Fibroblast of lung (primary cell): ENCODE measurements around the gene YWHAQ. TPM values are rescaled to one million over a fixed set of nuclear protein-coding genes. Genes with fewer than 3 reads are reported as not detected.
A peak's percentile ranks its signal among the peaks of the same experiment; 100 is the strongest.
"Not testable (repeated sequence)": the region's sequence is repeated elsewhere in the genome, so short reads cannot be mapped to it uniquely, and the experiment has no call there.

Source experiments
- DNase-seq, 2 donors: peaks; one replicate each; pipeline versions ENCODE4 v3.0.0 to v3.0.0-alpha.2; 2010; ENCODE audit warnings: low read depth in 2 of 2
- H2AFZ ChIP-seq: 2 replicates; pipeline ENCODE4 v1.5.1; 2012; ENCODE audit warnings: low read length, control low read depth, inconsistent platforms
- H3K27ac ChIP-seq: 2 replicates; pipeline ENCODE4 v1.5.1; 2011; ENCODE audit warnings: low read length, control low read depth; ENCODE audit not compliant: insufficient read depth
- H3K27me3 ChIP-seq: 2 replicates; pipeline ENCODE4 v1.5.1; 2011; ENCODE audit warnings: mild to moderate bottlenecking, low read length; ENCODE audit not compliant: control insufficient read depth, insufficient read depth
- H3K36me3 ChIP-seq: 2 replicates; pipeline ENCODE4 v1.5.1; 2011; ENCODE audit warnings: low read length; ENCODE audit not compliant: control insufficient read depth, insufficient read depth
- H3K4me1 ChIP-seq: 2 replicates; pipeline ENCODE4 v1.5.1; 2011; ENCODE audit warnings: low read length; ENCODE audit not compliant: control insufficient read depth, insufficient read depth; ENCODE audit errors: extremely low read depth
- H3K4me2 ChIP-seq: 2 replicates; pipeline ENCODE4 v1.5.1; 2011; ENCODE audit warnings: low read length, control low read depth; ENCODE audit not compliant: insufficient read depth; ENCODE audit errors: extremely low read depth
- H3K4me3 ChIP-seq, 4 experiments: fragments of 200-600 bp in 1 of 4; sonication (generic) in 1 of 4; replicated peaks in 1 of 4; 2 replicates each; pipeline ENCODE4 v1.5.1; 2011 to 2016; ENCODE audit warnings: low read length in 4 of 4, low read depth in 3 of 4, mild to moderate bottlenecking in 3 of 4, control low read depth in 2 of 4, inconsistent platforms in 1 of 4, mixed read lengths in 1 of 4; ENCODE audit not compliant: insufficient read depth in 1 of 4; ENCODE audit errors: control extremely low read depth in 1 of 4
- H3K79me2 ChIP-seq: 2 replicates; pipeline ENCODE4 v1.5.1; 2012; ENCODE audit warnings: mild to moderate bottlenecking, low read length, inconsistent platforms; ENCODE audit not compliant: control insufficient read depth, insufficient read depth
- H3K9ac ChIP-seq: 2 replicates; pipeline ENCODE4 v1.5.1; 2011; ENCODE audit warnings: mild to moderate bottlenecking, low read length, control low read depth; ENCODE audit not compliant: insufficient read depth
- H3K9me3 ChIP-seq: 2 replicates; pipeline ENCODE4 v1.5.1; 2012; ENCODE audit warnings: low read depth, low read length; ENCODE audit not compliant: control insufficient read depth, insufficient read depth
- H4K20me1 ChIP-seq: 2 replicates; pipeline ENCODE4 v1.5.1; 2011; ENCODE audit warnings: low read length; ENCODE audit not compliant: control insufficient read depth, insufficient read depth; ENCODE audit errors: extremely low read depth
- CTCF ChIP-seq, 2 donors: IDR thresholded peaks in 1 of 2; conservative IDR thresholded peaks in 1 of 2; 1 replicate in 1 of 2; 2 replicates in 1 of 2; pipeline ENCODE4 v1.5.1; 2011 to 2012; ENCODE audit warnings: low read length in 2 of 2, control low read depth in 1 of 2, inconsistent platforms in 1 of 2, low read depth in 1 of 2, mild to moderate bottlenecking in 1 of 2
- EZH2 ChIP-seq: IDR thresholded peaks from 2 replicates; pipeline ENCODE4 v1.5.1; 2012; ENCODE audit warnings: low read length, control low read depth, mild to moderate bottlenecking; ENCODE audit errors: missing control alignments
- polyA plus RNA-seq, 2 donors: library from polyadenylated mRNA; depleted of rRNA in 1 of 2; stranded (reverse) in 1 of 2; unstranded in 1 of 2; fragments of >200 nt; gene quantifications; 2 replicates each; pipeline ENCODE4 v1.2.1, GENCODE V29; 2011 to 2012; ENCODE audit warnings: missing spikeins in 1 of 2
- total RNA-seq: library from RNA; depleted of rRNA; stranded (reverse); fragments of >200 nt; gene quantifications from 2 replicates; pipeline ENCODE4 v1.2.1, GENCODE V29; 2014

Gene YWHAQ
- total and polyA plus RNA-seq, 2 donors (not counting 1 experiment from before 2014, with no cell fraction given) = 323 to 510 TPM

- no peaks in the 10 kb centered on the region for H4K20me1 ChIP-seq
- peaks cover 19% of the 10 kb centered on the region for H3K4me1 ChIP-seq
- peak overlapping the region; percentile 97 for H3K9ac ChIP-seq
- H3K9me3 ChIP-seq = no peaks in the 10 kb centered on the region
- H3K79me2 ChIP-seq = peaks cover 59% of the 10 kb centered on the region
- H2AFZ ChIP-seq = no peak overlapping the region
- TF ChIP-seq CTCF (conservative IDR thresholded peaks at IDR 0.05 in 1 of 2, IDR thresholded peaks at IDR 0.05 in 1 of 2; ENCODE audit: low read depth in 1 of 2, low read length in 2 of 2) (no peak), EZH2 (no peak)
- peak overlapping the region; percentile 86 for H3K4me2 ChIP-seq
- H3K27me3 ChIP-seq = no peaks in the 10 kb centered on the region
- peaks cover 3% of the 10 kb centered on the region for H3K36me3 ChIP-seq
- H3K27ac ChIP-seq = peak overlapping the region; percentile 95
- peak; percentile 58 to 62 for DNase-seq
- peak overlapping the region; percentile 77 to 97 (median 96) for H3K4me3 ChIP-seq
Observed at GRCh38 chr2:9629222-9630116, 1.3 kb downstream of the YWHAQ start.

- H3K4me3 ChIP-seq = peak overlapping the region; percentile 77 to 97 (median 96)
- H3K9me3 ChIP-seq = no peaks in the 10 kb centered on the region
- no peak overlapping the region for H2AFZ ChIP-seq
- DNase-seq = peak; percentile 48 to 65
- peaks cover 17% of the 10 kb centered on the region for H3K4me1 ChIP-seq
- H3K36me3 ChIP-seq = peaks cover 3% of the 10 kb centered on the region
- H3K4me2 ChIP-seq = peak overlapping the region; percentile 86
- peaks cover 80% of the 10 kb centered on the region for H3K79me2 ChIP-seq
- TF ChIP-seq CTCF (conservative IDR thresholded peaks at IDR 0.05 in 1 of 2, IDR thresholded peaks at IDR 0.05 in 1 of 2; ENCODE audit: low read depth in 1 of 2, low read length in 2 of 2) (no peak), EZH2 (no peak)
- peak overlapping the region; percentile 39 for H3K27ac ChIP-seq
- no peaks in the 10 kb centered on the region for H3K27me3 ChIP-seq
- H3K9ac ChIP-seq = no peak overlapping the region
- H4K20me1 ChIP-seq = no peaks in the 10 kb centered on the region
Observed at GRCh38 chr2:9627310-9627709, 3.5 kb downstream of the YWHAQ start.

- Histone ChIP-seq H3K4me2 (no peak overlapping the region), H3K36me3 (no peaks in the 10 kb centered on the region), H3K27ac (no peak overlapping the region), H4K20me1 (peaks cover 11% of the 10 kb centered on the region), H3K9ac (no peak overlapping the region), H3K27me3 (no peaks in the 10 kb centered on the region), H3K9me3 (no peaks in the 10 kb centered on the region), H3K79me2 (peaks cover 99% of the 10 kb centered on the region), H3K4me1 (peaks cover 10% of the 10 kb centered on the region), H2AFZ (no peak overlapping the region), H3K4me3 (no peak overlapping the region)
- no peak for DNase-seq
- TF ChIP-seq CTCF (conservative IDR thresholded peaks at IDR 0.05 in 1 of 2, IDR thresholded peaks at IDR 0.05 in 1 of 2; ENCODE audit: low read depth in 1 of 2, low read length in 2 of 2) = no peak
- no peak for TF ChIP-seq EZH2
Observed at GRCh38 chr2:9623151-9623550, 7.6 kb downstream of the YWHAQ start.

GRCh38 chr2:9621655-9622054 is 9.1 kb downstream of the YWHAQ start:
- not testable (repeated sequence) for H3K36me3 ChIP-seq
- peaks cover 98% of the 10 kb centered on the region for H3K79me2 ChIP-seq

More at GRCh38 chr2:9621655-9622054, 9.1 kb downstream of the YWHAQ start:
- not testable (repeated sequence) for H2AFZ ChIP-seq, H3K27me3 ChIP-seq, H3K9ac ChIP-seq, DNase-seq, H3K27ac ChIP-seq, H3K4me1 ChIP-seq, H3K4me3 ChIP-seq, H3K4me2 ChIP-seq, H3K9me3 ChIP-seq
- peaks cover 14% of the 10 kb centered on the region for H4K20me1 ChIP-seq
